ENCODE data around the gene KLHL21. TPM values are rescaled to one million over a fixed set of nuclear protein-coding genes. Genes with fewer than 3 reads are reported as not detected.

KLHL21 gene, protein sequence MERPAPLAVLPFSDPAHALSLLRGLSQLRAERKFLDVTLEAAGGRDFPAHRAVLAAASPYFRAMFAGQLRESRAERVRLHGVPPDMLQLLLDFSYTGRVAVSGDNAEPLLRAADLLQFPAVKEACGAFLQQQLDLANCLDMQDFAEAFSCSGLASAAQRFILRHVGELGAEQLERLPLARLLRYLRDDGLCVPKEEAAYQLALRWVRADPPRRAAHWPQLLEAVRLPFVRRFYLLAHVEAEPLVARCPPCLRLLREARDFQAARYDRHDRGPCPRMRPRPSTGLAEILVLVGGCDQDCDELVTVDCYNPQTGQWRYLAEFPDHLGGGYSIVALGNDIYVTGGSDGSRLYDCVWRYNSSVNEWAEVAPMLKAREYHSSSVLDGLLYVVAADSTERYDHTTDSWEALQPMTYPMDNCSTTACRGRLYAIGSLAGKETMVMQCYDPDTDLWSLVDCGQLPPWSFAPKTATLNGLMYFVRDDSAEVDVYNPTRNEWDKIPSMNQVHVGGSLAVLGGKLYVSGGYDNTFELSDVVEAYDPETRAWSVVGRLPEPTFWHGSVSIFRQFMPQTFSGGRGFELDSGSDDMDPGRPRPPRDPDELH
- total RNA-seq (10 to 100 TPM; 49.5 to 93.3 (median 70.4) TPM), polyA plus RNA-seq (10 to 100 TPM; 20.4 to 22.3 TPM)
- long read RNA-seq, donor 1, full-length matches to known transcripts: 201 of 288 reads
- long read RNA-seq, donor 1, partial matches to known transcripts: 15 of 288 reads
- long read RNA-seq, donor 1, other reads (novel, unspliced or antisense): 72 of 288 reads
- long read RNA-seq, donor 2, full-length matches to known transcripts: 207 of 284 reads
- long read RNA-seq, donor 2, partial matches to known transcripts: 13 of 284 reads
- long read RNA-seq, donor 2, other reads (novel, unspliced or antisense): 64 of 284 reads
- long read RNA-seq, donor 3, full-length matches to known transcripts: 190 of 294 reads
- long read RNA-seq, donor 3, partial matches to known transcripts: 35 of 294 reads
- long read RNA-seq, donor 3, other reads (novel, unspliced or antisense): 69 of 294 reads

DNA sequence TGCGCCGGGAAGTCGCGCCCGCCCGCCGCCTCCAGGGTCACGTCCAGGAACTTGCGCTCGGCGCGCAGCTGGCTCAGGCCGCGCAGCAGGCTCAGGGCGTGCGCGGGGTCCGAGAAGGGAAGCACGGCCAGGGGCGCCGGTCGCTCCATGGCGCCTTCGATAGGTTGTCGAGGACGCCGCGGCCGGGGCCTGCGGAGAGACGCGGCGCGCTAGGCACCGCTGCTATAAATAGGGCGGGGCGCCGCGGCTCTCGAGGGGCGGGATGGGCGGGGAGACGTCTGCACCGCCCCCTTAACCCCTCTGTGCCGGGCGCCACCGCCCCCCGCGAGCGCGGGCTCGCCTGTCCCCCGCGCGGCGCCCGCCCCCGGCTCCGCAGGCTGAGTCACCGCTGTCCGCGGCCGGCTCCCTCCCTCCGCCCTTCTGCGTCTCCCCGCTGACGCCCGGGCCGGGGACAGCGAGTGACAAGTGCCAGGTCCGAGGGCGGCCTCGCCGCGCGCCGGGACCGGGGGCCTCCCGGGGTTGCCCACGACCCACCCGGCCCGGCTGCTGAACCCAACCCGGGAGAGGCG is at the start of gene KLHL21:
TSS of gene KLHL21 (minus strand) at position 201 of the 569 bp plus-strand sequence. CDS start at position 149, 52 bp downstream.
- ATAC-seq: peak; percentile 68 to 89 (median 84)
- H3K4me1 ChIP-seq: peaks cover 18 to 68% (median 53%) of the 10 kb centered on the region in 9 donors
- TF ChIP-seq, protein P1, sequence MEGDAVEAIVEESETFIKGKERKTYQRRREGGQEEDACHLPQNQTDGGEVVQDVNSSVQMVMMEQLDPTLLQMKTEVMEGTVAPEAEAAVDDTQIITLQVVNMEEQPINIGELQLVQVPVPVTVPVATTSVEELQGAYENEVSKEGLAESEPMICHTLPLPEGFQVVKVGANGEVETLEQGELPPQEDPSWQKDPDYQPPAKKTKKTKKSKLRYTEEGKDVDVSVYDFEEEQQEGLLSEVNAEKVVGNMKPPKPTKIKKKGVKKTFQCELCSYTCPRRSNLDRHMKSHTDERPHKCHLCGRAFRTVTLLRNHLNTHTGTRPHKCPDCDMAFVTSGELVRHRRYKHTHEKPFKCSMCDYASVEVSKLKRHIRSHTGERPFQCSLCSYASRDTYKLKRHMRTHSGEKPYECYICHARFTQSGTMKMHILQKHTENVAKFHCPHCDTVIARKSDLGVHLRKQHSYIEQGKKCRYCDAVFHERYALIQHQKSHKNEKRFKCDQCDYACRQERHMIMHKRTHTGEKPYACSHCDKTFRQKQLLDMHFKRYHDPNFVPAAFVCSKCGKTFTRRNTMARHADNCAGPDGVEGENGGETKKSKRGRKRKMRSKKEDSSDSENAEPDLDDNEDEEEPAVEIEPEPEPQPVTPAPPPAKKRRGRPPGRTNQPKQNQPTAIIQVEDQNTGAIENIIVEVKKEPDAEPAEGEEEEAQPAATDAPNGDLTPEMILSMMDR (IDR thresholded peaks at IDR 0.05): no peak
- H3K27ac ChIP-seq: peak within 1 kb of the TSS; percentile 96 to 100 (median 99)
- H3K36me3 ChIP-seq: peaks cover 0 to 21% (median 13%) of the 10 kb centered on the region in 9 donors
- 0 to 1% methylated on average over 44 to 82 of the region's 84 CpGs for WGBS, 2 donors
- H3K4me3 ChIP-seq: peak within 1 kb of the TSS; percentile 68 to 96 (median 86)
- intact Hi-C loops (cut with DNase I): loop anchor here in 2 of 10 donors (1.0 to 10.0 kb wide), 3 partner anchors 11 to 50 kb away; partner anchors contain the start of genes NOL9 (in 2 of the 2), PHF13 (in 1 of the 2) and TAS1R1 (in 1 of the 2)
- H3K9me3 ChIP-seq: no peaks in the 10 kb centered on the region
- peak; percentile 91 to 92 for DNase-seq
- H3K27me3 ChIP-seq: no peaks in the 10 kb centered on the region

DNA sequence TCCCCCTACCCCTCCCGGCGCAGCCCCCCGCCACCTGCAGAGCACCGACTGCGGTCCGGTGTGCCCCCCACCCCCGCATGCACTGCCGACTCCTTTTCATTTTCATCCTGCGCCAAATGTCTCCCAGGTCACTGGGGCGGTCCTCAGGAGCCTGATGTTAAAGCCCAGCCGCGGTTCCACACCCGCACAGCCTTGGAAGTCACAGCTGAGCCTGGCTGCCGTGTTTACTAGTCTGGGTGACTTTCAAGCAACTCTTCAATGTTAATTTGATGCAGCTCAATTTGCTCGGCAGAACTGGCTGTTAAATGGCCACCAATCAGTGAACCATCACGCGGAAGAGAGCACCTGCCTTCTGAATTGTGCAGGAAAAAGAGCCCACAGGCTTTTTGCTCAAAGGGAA is 49.2 kb upstream of the KLHL21 start:
- no peak overlapping the region for H3K27ac ChIP-seq
- TF ChIP-seq, protein P1 (IDR thresholded peaks at IDR 0.05): no peak
- 87 to 92% methylated on average over 17 of the region's 17 CpGs for WGBS, 2 donors
- H3K9me3 ChIP-seq: no peaks in the 10 kb centered on the region
- intact Hi-C loops (cut with DNase I): loop anchor here in 1 of 10 donors (10.0 kb wide), 1 partner anchor 497 kb away; no protein-coding TSS in a partner anchor
- no peak for ATAC-seq
- no peaks in the 10 kb centered on the region for H3K27me3 ChIP-seq
- no peak for DNase-seq
- H3K4me1 ChIP-seq: peaks cover 0 to 5% (median 0%) of the 10 kb centered on the region in 9 donors
- H3K4me3 ChIP-seq: no peak overlapping the region
- peaks cover 0 to 66% (median 20%) of the 10 kb centered on the region in 9 donors for H3K36me3 ChIP-seq

DNA sequence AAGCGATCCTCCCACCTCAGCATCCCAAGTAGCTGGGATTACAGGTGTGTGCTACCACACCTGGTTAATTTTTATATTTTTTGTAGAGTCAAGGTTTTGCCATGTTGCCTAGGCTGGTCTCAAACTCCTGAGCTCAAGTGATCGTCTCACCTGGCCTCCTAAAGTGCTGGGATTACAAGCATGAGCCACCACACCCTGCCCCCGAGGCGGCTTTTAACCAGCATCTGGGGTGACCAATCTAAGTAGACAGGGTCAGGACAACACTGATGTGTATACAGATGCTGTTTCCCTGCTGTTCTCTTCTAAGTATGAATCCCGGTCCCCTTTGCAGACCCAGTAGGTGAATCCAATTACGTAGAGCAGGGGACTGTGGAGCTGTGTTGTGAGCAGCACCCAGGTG is 45.9 kb upstream of the KLHL21 start:
- Histone ChIP-seq H3K4me3 (no peak overlapping the region), H3K27ac (no peak overlapping the region), H3K4me1 (no peaks in the 10 kb centered on the region), H3K9me3 (no peaks in the 10 kb centered on the region), H3K27me3 (no peaks in the 10 kb centered on the region), H3K36me3 (peaks cover 0 to 80% (median 36%) of the 10 kb centered on the region in 9 donors)
- intact Hi-C loops (cut with DNase I): loop anchor here in 6 of 10 donors (5.0 to 10.0 kb wide), 3 partner anchors 96 to 164 kb away; partner anchors contain the start of gene NOL9 (in 4 of the 6)
- ATAC-seq (no peak), DNase-seq (no peak)
- WGBS, 2 donors: 93 to 96% methylated on average over 6 of the region's 6 CpGs
- TF ChIP-seq, protein P1 (IDR thresholded peaks at IDR 0.05): no peak
